Right lobe of liver (tissue), 6 donors: ENCODE measurements around the gene MYLIP. TPM values are rescaled to one million over a fixed set of nuclear protein-coding genes. Genes with fewer than 3 reads are reported as not detected.
A peak's percentile ranks its signal among the peaks of the same experiment; 100 is the strongest.

Experiments used
- ATAC-seq, 4 donors: fragments of 200-7000 bp; cut with Tn5 transposase; one replicate each; pipeline ENCODE4 v1.9.1; 2020; ENCODE audit warnings: mild to moderate bottlenecking in 4 of 4, moderate library complexity in 4 of 4
- DNase-seq, 3 donors: peaks; one replicate each; pipeline ENCODE4 v3.0.0-alpha.2; 2020
- H3K27ac ChIP-seq, 3 donors: fragments of 200-600 bp; one replicate each; pipeline ENCODE4 v1.8.0; 2022
- H3K27me3 ChIP-seq, 2 donors: fragments of 200-600 bp; one replicate each; pipeline ENCODE4 v1.8.0; 2022
- H3K36me3 ChIP-seq, 4 donors: fragments of 200-600 bp; sonication (generic) in 1 of 4; one replicate each; pipeline versions ENCODE4 v1.5.1 to v1.8.0; 2017 to 2022; ENCODE audit warnings: control low read depth in 1 of 4
- H3K4me1 ChIP-seq, 4 donors: fragments of 200-600 bp; sonication (generic) in 1 of 4; one replicate each; pipeline versions ENCODE4 v1.5.1 to v1.8.0; 2017 to 2022; ENCODE audit warnings: control low read depth in 1 of 4
- H3K4me3 ChIP-seq, 3 donors: fragments of 200-600 bp; one replicate each; pipeline ENCODE4 v1.8.0; 2022
- H3K9me3 ChIP-seq, 4 donors: fragments of 200-600 bp; sonication (generic) in 1 of 4; one replicate each; pipeline versions ENCODE4 v1.5.1 to v1.8.0; 2017 to 2022; ENCODE audit warnings: control low read depth in 1 of 4
- CTCF ChIP-seq, 4 donors: fragments of 200-600 bp in 3 of 4; fragments of 450-650 bp in 1 of 4; IDR thresholded peaks; one replicate each; pipeline versions ENCODE4 v1.5.1 to v1.8.0; 2016 to 2022; ENCODE audit warnings: antibody characterized with exemption in 4 of 4, mild to moderate bottlenecking in 2 of 4
- POLR2A ChIP-seq: fragments of 450-650 bp; IDR thresholded peaks from one replicate; pipeline ENCODE4 v1.6.1; 2017; ENCODE audit warnings: antibody characterized with exemption, mild to moderate bottlenecking
- WGBS: methylation state at CpG from one replicate; pipeline ENCODE4 v1.1.6; 2018; ENCODE audit warnings: low coverage, low lambda C conversion rate; ENCODE audit not compliant: insufficient coverage; ENCODE audit errors: missing lambda C conversion rate; 5-methylcytosine and 5-hydroxymethylcytosine counted together
- intact Hi-C, 2 donors: fragments of 100-400 bp; cut with DNase I; formaldehyde crosslinking; loops; one replicate each; pipeline versions ENCODE4 v1.11.2 to v1.14.1; 2022
- long read RNA-seq: library from polyadenylated mRNA; unstranded; transcript quantifications from one replicate; pipeline ENCODE4 v2.0.0, GENCODE V29; 2019
- total RNA-seq, 6 experiments: library from RNA; depleted of rRNA in 2 of 6; stranded (reverse); fragments of >200 nt in 2 of 6; fragmentation: NEBNext Ultra II Directional in 3 of 6; extraction: Animal tissue kit (Norgen Biotek cat#: 25700) in 3 of 6; gene quantifications; one replicate each; pipeline versions ENCODE4 v1.1.0 to v1.2.4, GENCODE V29; 2016 to 2023
- donor health status: DM: no; HTN: yes; CAD: no.
- donor health status: DM: no; HTN: no; CAD: no.
- donor health status: DM: no; HTN: no; CAD: no.
- donor health status: DM: no; HTN: yes; CAD: no.
- donor health status: DM: no; HTN: yes; CAD: no.

The MYLIP gene
- total RNA-seq: 1 to 10 TPM; 2.0 to 5.3 (median 2.8) TPM
- long read RNA-seq: 0 reads

DNA sequence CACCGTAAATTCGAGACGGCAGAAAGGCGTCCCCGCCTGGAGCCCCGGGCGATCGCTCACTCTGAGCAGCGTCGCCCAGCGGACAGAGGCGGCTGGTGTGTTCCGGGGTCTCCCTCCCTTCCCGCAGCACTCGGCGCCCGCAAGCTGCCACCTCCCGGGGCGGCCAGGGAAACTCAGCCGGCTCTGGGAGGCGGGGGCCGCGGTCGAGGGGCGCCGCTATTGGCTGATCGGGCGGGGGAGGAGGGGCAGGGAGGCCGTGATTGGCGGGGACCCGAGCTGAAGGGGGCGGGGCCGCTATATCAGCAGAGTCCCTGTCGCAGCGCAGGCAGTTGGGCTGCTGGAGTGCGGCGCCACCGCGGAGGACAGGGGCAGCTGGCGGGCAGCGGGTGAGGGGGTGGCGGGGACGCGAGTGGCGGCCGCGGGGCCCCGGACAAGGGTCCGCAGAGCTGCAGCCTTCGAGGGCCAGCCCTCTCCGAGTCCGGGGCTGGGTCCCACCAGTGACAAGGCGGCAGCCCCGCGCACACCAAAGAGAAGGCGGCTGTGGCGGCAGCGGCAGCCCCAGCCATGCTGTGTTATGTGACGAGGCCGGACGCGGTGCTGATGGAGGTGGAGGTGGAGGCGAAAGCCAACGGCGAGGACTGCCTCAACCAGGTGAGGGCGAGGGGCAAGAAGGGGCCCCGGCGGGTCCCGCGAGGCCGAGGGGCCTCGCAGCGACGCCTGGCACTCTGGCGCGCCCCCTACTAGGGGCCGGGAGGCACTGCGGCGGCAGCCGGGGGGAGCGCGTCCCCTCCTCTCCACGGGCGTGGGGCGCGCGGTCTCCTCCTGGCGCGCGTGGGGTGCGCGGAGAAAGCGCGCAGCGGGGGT is at the start of gene MYLIP:
Gene MYLIP (plus strand): TSS at position 328 of the 864 bp plus-strand sequence. CDS start 237 bp downstream, at position 565.
- H3K27ac ChIP-seq: peak within 1 kb of the TSS; percentile 84 to 98 (median 91)
- no peaks in the 10 kb centered on the region for H3K36me3 ChIP-seq
- DNase-seq: peak; percentile 98 to 99 (median 99)
- WGBS: 0% methylated on average over 25 of the region's 95 CpGs
- H3K4me1 ChIP-seq: peaks cover 0 to 14% (median 0%) of the 10 kb centered on the region in 4 donors
- TF ChIP-seq CTCF (IDR thresholded peaks at IDR 0.05) (peak; percentile 52 to 64 (median 59)), POLR2A (peak; percentile 100)
- no peaks in the 10 kb centered on the region for H3K27me3 ChIP-seq
- H3K9me3 ChIP-seq: no peaks in the 10 kb centered on the region
- peak; percentile 93 to 97 (median 96) for ATAC-seq
- peak within 1 kb of the TSS; percentile 84 to 99 (median 97) for H3K4me3 ChIP-seq
- intact Hi-C loops: loop anchor here in 1 of 2 donors (10.0 kb wide), 1 partner anchor 434 kb away; no protein-coding TSS in a partner anchor

DNA sequence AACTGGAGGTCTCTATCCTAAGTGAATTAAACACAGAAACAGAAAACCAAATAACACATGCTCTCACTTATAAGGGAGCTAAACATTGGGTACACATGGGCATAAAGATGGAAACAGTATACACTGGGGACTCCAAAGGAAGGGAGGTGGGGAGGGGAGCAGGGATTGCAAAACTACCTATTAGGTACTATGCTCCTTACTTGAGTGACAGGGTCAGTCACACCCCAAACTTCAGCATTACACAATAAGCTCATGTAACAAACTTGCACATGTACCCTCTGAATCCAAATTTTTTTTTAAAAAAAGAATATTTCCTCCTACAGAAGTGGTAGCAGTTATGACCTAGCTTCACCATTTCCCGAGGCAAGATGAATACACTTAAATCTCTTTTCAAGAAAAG is 49.5 kb upstream of the MYLIP start:
- DNase-seq: no peak
- no peak for ATAC-seq
- H3K36me3 ChIP-seq: no peaks in the 10 kb centered on the region
- H3K4me3 ChIP-seq: no peak overlapping the region
- H3K27me3 ChIP-seq: no peaks in the 10 kb centered on the region
- TF ChIP-seq CTCF (IDR thresholded peaks at IDR 0.05) (no peak), POLR2A (no peak)
- intact Hi-C loops: no loop called here
- H3K27ac ChIP-seq: no peak overlapping the region
- H3K9me3 ChIP-seq: no peaks in the 10 kb centered on the region
- WGBS: 73% methylated on average over 1 of the region's 1 CpG
- no peaks in the 10 kb centered on the region for H3K4me1 ChIP-seq

- Histone ChIP-seq H3K4me3 (no peak overlapping the region), H3K27ac (no peak overlapping the region), H3K9me3 (no peaks in the 10 kb centered on the region), H3K4me1 (no peaks in the 10 kb centered on the region), H3K36me3 (no peaks in the 10 kb centered on the region), H3K27me3 (no peaks in the 10 kb centered on the region)
- ATAC-seq (no peak), DNase-seq (no peak)
- WGBS: 47% methylated on average over 1 of the region's 1 CpG
- TF ChIP-seq CTCF (IDR thresholded peaks at IDR 0.05) (no peak), POLR2A (no peak)
- intact Hi-C loops: no loop called here
Observed at GRCh38 chr6:16080204-16080603, 48.7 kb upstream of the MYLIP start.

DNA sequence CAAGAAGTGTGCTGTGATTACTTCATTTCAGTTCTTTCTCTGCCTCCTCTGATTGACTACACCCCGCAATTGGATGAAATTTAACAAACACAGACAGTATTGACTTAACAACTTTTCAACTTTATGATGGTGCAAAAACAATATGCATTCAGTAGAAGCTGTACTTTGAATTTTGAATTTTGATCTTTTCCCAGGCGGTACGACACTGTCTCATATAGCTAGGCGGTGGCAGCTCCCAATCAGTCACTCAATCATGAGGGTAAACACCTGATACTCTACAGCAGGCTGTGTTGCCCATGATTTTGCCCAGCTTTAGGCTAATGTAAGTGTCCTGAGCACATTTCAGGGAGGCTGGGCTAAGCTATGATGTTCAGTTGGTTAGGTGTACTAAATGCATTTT is 47.6 kb upstream of the MYLIP start:
- Histone ChIP-seq H3K36me3 (no peaks in the 10 kb centered on the region), H3K4me3 (no peak overlapping the region), H3K27me3 (no peaks in the 10 kb centered on the region), H3K27ac (no peak overlapping the region), H3K4me1 (no peaks in the 10 kb centered on the region), H3K9me3 (no peaks in the 10 kb centered on the region)
- DNase-seq: no peak
- intact Hi-C loops: no loop called here
- 78% methylated on average over 4 of the region's 4 CpGs for WGBS
- TF ChIP-seq CTCF (IDR thresholded peaks at IDR 0.05) (no peak), POLR2A (no peak)
- no peak for ATAC-seq
